HG03135 (cell line): ENCODE data around the gene EXOC4.
"Not testable (repeated sequence)": the region's sequence is repeated elsewhere in the genome, so short reads cannot be mapped to it uniquely, and the experiment has no call there.

Source experiments
- ATAC-seq: cut with Tn5 transposase; IDR thresholded peaks from one replicate; pipeline ENCODE4 v1.9.1; 2021; ENCODE audit warnings: mild to moderate bottlenecking, moderate library complexity; ENCODE audit not compliant: unreplicated experiment

Gene EXOC4

DNA sequence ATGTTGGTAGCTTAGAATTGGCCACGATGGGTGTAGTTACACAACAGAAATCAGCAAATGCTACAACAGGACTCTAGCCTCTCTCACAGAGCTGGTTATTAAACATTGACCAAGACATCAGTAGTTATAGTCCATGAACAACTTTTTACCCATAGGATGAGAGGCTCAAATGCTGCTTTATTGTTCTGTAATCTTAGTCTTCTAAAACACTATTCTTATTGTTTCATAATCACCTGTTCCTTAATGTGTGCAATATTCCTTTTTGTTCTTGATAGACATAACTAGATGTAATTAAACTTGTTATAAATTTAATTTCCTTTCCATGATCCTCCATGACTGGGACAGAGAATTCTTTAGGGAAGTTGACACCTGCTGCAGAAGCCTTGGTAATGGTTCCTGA lies 356.9 kb downstream of the EXOC4 start:
- no peak for ATAC-seq

- ATAC-seq, result no peak
Measured at GRCh38 chr7:133611955-133612354, 359.1 kb downstream of the EXOC4 start.

GRCh38 chr7:133613250-133613790 lies 360.4 kb downstream of the EXOC4 start:
- ATAC-seq, result no peak

- no peak for ATAC-seq
Measured at GRCh38 chr7:133614251-133614650, 361.4 kb downstream of the EXOC4 start.

- no peak for ATAC-seq
Measured at GRCh38 chr7:133618970-133619369, 366.1 kb downstream of the EXOC4 start.

- ATAC-seq, result no peak
Measured at GRCh38 chr7:133619491-133619890, 366.6 kb downstream of the EXOC4 start.

DNA sequence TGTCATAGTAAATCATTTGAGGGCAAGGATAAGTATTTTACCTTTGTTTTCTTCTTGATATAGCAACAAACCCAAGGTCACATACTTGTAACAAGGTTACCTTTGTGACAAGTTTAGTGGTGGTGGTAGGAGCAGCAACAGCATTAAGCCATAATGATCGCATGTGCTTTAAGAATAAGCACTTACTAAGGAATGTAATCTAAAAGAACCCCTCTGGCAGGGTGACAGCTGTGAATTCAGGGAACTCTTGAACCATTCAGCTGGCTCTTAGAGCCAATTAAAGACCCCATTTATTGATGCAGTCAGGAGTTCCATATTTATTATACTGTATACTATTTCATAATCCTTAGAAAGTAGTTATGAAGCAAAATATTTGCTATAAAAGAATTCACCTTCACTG lies 370.8 kb downstream of the EXOC4 start:
- ATAC-seq, result no peak

- ATAC-seq, result no peak
Measured at GRCh38 chr7:133625046-133625445, 372.2 kb downstream of the EXOC4 start.

DNA sequence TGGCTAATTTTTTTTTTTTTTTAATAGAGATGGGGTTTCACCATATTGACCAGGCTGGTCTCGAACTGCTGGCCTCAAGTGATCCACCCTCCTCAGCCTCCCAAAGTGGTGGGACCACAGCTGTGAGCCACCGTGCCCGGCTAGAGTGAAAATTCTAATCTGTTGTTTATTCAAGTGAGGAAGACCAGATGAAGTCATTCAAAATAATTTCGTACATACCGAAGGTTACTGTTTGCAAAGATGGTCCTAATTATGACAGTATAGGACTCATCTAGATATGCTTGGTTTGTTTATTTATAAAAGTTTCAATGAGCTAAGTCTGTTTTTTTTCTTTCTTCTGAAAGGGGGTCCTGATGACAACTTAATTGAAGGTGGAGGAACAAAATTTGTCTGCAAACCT lies 376.8 kb downstream of the EXOC4 start:
- no peak for ATAC-seq

GRCh38 chr7:133633055-133633454 lies 380.2 kb downstream of the EXOC4 start:
- no peak for ATAC-seq

DNA sequence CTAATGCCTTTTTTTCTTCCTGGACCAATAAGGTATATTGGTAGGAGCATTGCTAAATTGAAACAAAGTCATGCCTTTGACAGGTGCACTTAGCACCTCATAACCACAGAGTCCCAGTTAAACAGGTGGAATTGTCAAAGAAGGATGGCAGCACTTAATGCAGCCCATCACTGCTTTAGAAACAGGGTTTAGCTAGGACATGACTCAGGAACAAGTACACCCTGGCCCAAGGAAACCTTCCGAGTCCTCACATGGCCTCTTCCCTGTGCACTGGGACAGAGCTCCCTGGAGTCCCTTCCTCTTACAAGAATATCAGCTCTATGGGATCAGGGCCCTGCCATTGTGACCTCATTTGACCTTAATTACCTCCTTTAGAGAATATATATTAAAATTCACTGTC lies 382.7 kb downstream of the EXOC4 start:
- no peak for ATAC-seq

DNA sequence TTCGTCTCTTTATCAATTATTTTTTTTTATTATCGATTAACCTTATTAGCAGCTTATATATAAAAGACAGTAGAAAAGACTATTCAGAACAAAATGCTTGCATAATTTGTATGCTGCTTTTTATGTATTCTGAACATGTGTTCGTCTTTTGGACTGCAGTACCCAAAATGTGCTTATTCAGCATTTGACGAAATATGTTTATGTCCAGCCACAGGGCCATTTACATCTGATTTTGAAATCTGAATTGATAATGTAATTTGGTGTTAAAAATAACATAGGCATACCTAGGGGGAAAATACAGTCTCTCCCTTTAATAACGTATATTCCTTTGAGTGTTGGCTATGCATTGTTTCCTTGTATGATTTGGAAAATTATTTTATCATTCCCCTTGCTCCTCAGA lies 386.0 kb downstream of the EXOC4 start:
- ATAC-seq, result no peak

DNA sequence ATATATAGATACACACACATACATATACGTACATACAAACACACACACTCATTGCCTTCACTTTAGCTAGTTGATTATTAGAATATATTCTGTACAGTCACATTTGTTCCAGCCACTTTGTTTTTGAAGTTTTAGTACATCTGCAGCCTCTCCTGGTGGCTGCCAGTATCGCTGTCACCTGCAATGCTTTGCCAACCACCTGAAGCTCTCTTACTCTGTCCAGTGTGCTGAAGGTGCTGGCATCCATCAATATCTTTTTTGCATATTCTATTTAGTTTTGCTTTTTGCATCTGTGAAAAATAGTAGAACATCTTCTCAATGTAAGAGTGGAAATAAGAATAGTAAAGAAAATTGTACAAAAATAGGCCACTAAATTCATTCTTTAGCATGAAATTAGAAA lies 388.6 kb downstream of the EXOC4 start:
- ATAC-seq, result no peak

GRCh38 chr7:133642907-133643306 lies 390.0 kb downstream of the EXOC4 start:
- no peak for ATAC-seq

DNA sequence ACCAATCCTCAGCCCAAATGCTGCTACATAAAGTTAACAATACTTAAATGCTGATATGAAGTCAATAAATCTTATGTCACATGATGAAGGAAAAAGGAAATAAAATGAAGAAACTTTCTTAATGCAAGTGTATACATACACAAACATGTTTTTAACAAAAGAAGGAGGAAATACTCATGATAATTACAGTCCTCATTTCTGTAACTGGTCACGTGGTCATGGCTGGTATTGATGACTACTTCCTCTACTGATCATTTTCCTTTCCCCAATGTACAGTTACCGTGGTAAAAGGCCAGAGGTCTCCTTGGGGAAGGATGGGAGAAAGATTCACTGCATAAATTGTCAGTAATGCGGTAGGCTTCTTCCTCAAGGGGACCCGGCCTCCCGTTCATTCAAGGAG lies 390.8 kb downstream of the EXOC4 start:
- not testable (repeated sequence) for ATAC-seq

DNA sequence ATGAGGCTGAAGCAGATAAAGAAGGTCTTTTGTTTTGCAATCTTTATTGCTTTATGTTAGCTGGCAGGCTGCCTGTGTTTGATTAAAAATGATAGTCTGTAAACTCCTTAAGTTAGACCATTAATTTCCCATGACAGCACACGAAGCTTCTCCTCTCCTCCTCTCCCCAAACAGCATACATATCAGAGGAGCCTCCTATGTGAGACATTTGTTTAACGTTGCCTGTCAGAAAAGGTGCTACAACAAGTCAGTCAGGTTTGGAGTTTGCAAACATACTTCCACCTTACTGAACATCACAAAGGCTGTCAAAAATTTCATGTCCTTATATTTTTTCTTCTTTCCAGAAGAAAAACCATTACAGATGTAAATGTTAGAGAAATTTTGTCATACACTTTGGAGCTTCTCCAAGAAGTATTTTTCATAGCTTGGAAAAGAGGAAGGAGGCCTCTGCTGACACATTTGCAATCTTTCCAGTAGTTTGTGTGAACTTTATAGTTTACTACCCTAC lies 393.1 kb downstream of the EXOC4 start:
- no peak for ATAC-seq

DNA sequence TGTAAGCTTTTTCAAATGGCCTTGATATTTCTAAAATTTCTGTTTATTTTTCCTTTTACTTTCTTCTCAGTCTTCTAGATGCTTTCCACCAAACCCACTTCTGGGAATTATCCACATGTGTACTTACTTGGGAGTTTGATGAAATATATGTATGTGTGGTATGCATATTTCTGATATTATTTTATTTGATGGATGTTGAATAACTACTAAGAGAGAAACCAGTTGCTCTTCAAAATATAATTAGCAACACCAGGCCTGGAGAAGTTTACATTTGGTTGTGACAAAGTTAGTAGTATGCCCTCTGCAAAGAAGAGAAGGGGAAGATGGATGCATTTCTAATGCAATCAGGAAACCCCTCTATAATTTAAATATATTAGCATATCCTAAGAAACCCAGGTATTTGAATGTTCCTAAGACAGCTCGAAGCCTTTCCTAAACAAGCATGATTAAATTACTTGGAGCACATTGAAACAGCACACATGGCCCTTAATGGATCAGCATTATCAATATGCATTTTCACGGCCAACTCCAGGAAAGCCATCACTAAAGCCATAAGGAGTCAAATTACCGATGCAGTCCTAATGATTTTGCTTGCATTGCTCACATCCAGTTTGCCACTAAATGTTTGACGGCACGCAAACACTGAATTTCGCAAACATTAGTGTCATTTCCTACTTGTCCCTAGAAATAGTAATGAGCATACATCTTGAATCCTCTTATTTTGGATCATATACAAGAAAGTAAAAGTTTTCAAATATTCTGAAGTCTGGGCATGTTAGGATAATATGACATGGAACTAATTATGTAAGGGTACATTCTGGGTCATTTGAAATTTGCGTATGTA lies 393.8 kb downstream of the EXOC4 start:
- ATAC-seq, result no peak

DNA sequence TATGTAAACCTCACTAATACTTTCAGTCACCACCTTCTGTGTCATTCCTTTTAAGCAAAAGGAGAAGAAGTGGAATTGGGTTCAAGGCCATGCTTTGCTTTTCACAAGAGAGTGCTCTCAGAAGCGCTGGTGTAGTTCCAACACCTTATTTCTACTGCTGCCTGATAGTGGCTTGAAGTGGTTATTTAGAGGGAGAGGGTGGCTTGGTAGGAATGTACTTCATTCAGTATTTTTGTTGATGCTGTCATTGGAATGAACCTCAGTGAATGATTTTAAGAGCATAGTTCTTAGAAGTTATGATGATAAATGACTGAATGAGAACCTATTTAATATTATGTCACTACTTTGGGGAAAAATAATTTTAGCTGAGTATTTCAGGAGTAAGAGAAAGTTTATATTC lies 396.7 kb downstream of the EXOC4 start:
- no peak for ATAC-seq

- ATAC-seq, result no peak
Measured at GRCh38 chr7:133650069-133650468, 397.2 kb downstream of the EXOC4 start.

DNA sequence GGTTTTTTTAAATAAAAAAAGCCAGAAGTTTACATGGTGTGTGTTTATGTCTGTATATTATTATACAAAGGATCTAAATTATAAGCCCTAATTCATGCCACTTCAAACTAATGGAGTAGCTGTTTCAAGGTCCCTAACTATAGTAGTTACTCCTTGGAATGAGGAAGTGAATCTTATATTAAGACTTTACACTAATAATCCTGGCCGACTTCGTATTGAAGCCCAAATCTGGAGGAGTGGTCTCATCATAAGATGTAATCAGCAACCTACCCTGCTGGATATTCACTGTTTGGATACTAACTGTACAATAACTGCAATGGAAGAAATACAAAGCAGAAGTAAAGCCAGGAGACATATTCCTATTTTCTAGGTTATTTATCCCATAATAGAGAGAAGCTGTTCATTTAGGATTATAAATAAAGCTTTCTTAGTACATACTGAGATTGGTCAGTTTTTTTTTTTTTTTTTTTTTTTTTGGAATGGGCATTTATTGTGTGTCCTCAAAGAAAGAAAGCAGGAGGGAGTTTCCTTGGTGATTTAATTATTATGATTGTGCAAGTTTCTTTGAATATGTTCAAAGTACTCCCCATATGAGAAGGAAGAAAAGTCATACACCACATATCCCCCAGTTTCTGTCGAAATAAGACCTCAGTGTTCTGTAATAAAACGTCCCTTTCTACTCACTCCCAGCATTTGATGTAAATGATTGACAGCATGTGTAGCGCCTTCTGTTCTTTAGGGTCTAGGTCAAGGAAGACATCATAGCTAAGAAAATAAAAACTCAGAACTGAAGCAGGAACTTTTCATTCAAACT lies 397.8 kb downstream of the EXOC4 start:
- no peak for ATAC-seq

GRCh38 chr7:133652547-133652946 lies 399.7 kb downstream of the EXOC4 start:
- no peak for ATAC-seq

DNA sequence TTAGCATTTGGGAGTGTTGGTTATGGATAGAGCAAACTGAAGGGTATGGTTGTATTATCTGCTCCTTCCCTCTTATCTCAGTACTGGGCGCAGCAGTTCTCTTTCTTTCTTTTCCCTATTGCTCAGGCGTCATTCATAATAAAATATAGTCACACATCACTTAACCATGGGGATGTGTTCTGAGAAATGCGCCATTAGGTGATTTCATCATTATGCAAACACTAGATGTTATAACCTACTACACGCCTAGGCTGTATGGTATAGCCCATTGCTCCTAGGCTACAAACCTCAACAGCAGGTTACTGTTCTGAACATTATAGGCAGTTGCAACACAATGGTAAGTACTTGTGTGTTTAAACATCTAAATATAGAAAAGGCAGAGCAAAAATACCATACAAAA lies 401.7 kb downstream of the EXOC4 start:
- ATAC-seq, result no peak
